Naive thymus-derived CD4-positive, alpha-beta T cell (primary cell): ENCODE results near the gene LHFPL2. TPM values are rescaled to one million over a fixed set of nuclear protein-coding genes. Genes with fewer than 3 reads are reported as not detected.

Source experiments
- ATAC-seq: fragments of 150-1000 bp; cut with Tn5 transposase; 2 replicates; pipeline ENCODE4 v1.10.0; 2021; ENCODE audit warnings: mild to moderate bottlenecking, moderate library complexity
- CTCF ChIA-PET: fragments of 350-600 bp; sonication (Branson Sonifier 250); formaldehyde crosslinking; loops from one replicate; lab custom pipeline; 2021; ENCODE audit warnings: antibody characterized with exemption; lab: Charles Lee
- POLR2A ChIA-PET: fragments of 350-600 bp; sonication (Branson Sonifier 250); formaldehyde crosslinking; loops from one replicate; lab custom pipeline; 2021; ENCODE audit warnings: antibody characterized with exemption, inconsistent platforms; lab: Charles Lee
- DNase-seq, 9 donors: peaks; one replicate each; pipeline versions ENCODE4 v3.0.0 to v3.0.0-alpha.2; 2020 to 2022; ENCODE audit warnings: mixed read lengths in 1 of 9
- H3K27ac ChIP-seq: one replicate; pipeline ENCODE4 v1.7.0; 2013; ENCODE audit warnings: mild to moderate bottlenecking, low read depth, low read length, moderate library complexity
- H3K27me3 ChIP-seq, 2 donors: one replicate each; pipeline ENCODE4 v1.7.0; 2013; ENCODE audit warnings: low read length in 2 of 2, mild to moderate bottlenecking in 2 of 2, moderate library complexity in 2 of 2; ENCODE audit not compliant: control insufficient read depth in 2 of 2, insufficient read depth in 2 of 2
- H3K36me3 ChIP-seq, 3 experiments: 1 replicate in 2 of 3; 2 replicates in 1 of 3; pipeline ENCODE4 v1.7.0; 2013; ENCODE audit warnings: low read length in 3 of 3, mild to moderate bottlenecking in 3 of 3, moderate library complexity in 1 of 3; ENCODE audit not compliant: insufficient read depth in 3 of 3, control insufficient read depth in 2 of 3
- H3K4me1 ChIP-seq, 2 donors: one replicate each; pipeline ENCODE4 v1.7.0; 2013; ENCODE audit warnings: low read length in 2 of 2, mild to moderate bottlenecking in 2 of 2, moderate library complexity in 1 of 2; ENCODE audit not compliant: control insufficient read depth in 2 of 2, insufficient read depth in 2 of 2
- H3K4me3 ChIP-seq: 2 replicates; pipeline ENCODE4 v1.7.0; 2013; ENCODE audit warnings: mild to moderate bottlenecking, low read length
- H3K9me3 ChIP-seq, 3 experiments: 1 replicate in 2 of 3; 2 replicates in 1 of 3; pipeline ENCODE4 v1.7.0; 2013; ENCODE audit warnings: low read length in 3 of 3; ENCODE audit not compliant: control insufficient read depth in 2 of 3
- H3K27ac Mint-ChIP-seq, 9 donors: one replicate each; pipeline ENCODE4 v1.8.0; 2020 to 2022; ENCODE audit warnings: mixed read lengths in 9 of 9, mild to moderate bottlenecking in 8 of 9, moderate library complexity in 5 of 9, inconsistent platforms in 2 of 9
- H3K27me3 Mint-ChIP-seq, 5 donors: one replicate each; pipeline ENCODE4 v1.8.0; 2021 to 2022; ENCODE audit warnings: mixed read lengths in 5 of 5, mild to moderate bottlenecking in 1 of 5
- H3K36me3 Mint-ChIP-seq, 5 donors: one replicate each; pipeline ENCODE4 v1.8.0; 2020 to 2022; ENCODE audit warnings: mixed read lengths in 5 of 5, mild to moderate bottlenecking in 3 of 5, inconsistent platforms in 1 of 5
- H3K4me1 Mint-ChIP-seq, 7 donors: one replicate each; pipeline ENCODE4 v1.8.0; 2020 to 2022; ENCODE audit warnings: mixed read lengths in 7 of 7, mild to moderate bottlenecking in 3 of 7, inconsistent platforms in 1 of 7
- H3K4me3 Mint-ChIP-seq, 10 donors: one replicate each; pipeline ENCODE4 v1.8.0; 2020 to 2022; ENCODE audit warnings: mild to moderate bottlenecking in 10 of 10, mixed read lengths in 10 of 10, moderate library complexity in 6 of 10, inconsistent platforms in 2 of 10
- H3K9me3 Mint-ChIP-seq, 11 donors: one replicate each; pipeline ENCODE4 v1.8.0; 2020 to 2022; ENCODE audit warnings: mixed read lengths in 11 of 11, mild to moderate bottlenecking in 4 of 11, inconsistent platforms in 1 of 11, moderate library complexity in 1 of 11
- intact Hi-C, 2 donors: fragments of 100-400 bp; cut with micrococcal nuclease; formaldehyde crosslinking; loops; one replicate each; pipeline ENCODE4 v1.15.1; 2023
- polyA plus RNA-seq, 2 donors: library from polyadenylated mRNA; unstranded; fragments of 300-500 nt; fragmentation: Illumina TruSeq; gene quantifications; one replicate each; pipeline ENCODE4 v1.2.3, GENCODE V29; 2021
- total RNA-seq, 6 experiments: library from RNA in 5 of 6; stranded (reverse) in 5 of 6; gene quantifications; 1 replicate in 5 of 6; 2 replicates in 1 of 6; pipeline ENCODE4 v1.2.3 and lab custom pipeline; 2021 to 2026

LHFPL2 gene
- total and polyA plus RNA-seq, 7 experiments from 2014 or later: 0.37 to 2.9 (median 1.3) TPM; not detected in 1

GRCh38 chr5:78588507-78588906 lies 60.1 kb downstream of the LHFPL2 start:
- Mint-ChIP-seq H3K4me1 (no peaks in the 10 kb centered on the region), H3K4me3 (no peak overlapping the region), H3K27me3 (peaks cover 0 to 28% (median 11%) of the 10 kb centered on the region in 5 donors), H3K36me3 (peaks cover 0 to 5% (median 0%) of the 10 kb centered on the region in 5 donors), H3K27ac (no peak overlapping the region), H3K9me3 (peaks cover 0 to 12% (median 3%) of the 10 kb centered on the region in 11 donors)
- Histone ChIP-seq H3K4me1 (no peaks in the 10 kb centered on the region), H3K9me3 (no peaks in the 10 kb centered on the region), H3K27ac (no peak overlapping the region), H3K4me3 (no peak overlapping the region), H3K36me3 (no peaks in the 10 kb centered on the region), H3K27me3 (peaks cover 0 to 3% of the 10 kb centered on the region in 2 donors)
- ChIA-PET CTCF (no interaction called here), POLR2A (no interaction called here)
- intact Hi-C loops: no loop called here
- ATAC-seq (no peak), DNase-seq (no peak)

GRCh38 chr5:78587775-78588291 lies 60.7 kb downstream of the LHFPL2 start:
- ChIA-PET CTCF (no interaction called here), POLR2A (no interaction called here)
- no peak for ATAC-seq
- Histone ChIP-seq H3K27ac (no peak overlapping the region), H3K9me3 (no peaks in the 10 kb centered on the region), H3K4me1 (no peaks in the 10 kb centered on the region), H3K36me3 (no peaks in the 10 kb centered on the region), H3K4me3 (no peak overlapping the region), H3K27me3 (peaks cover 0 to 3% of the 10 kb centered on the region in 2 donors)
- no peak for DNase-seq
- no peak overlapping the region for H3K4me3 Mint-ChIP-seq
- H3K36me3 Mint-ChIP-seq: peaks cover 0 to 5% (median 0%) of the 10 kb centered on the region in 5 donors
- no peak overlapping the region for H3K27ac Mint-ChIP-seq
- peaks cover 0 to 21% (median 11%) of the 10 kb centered on the region in 5 donors for H3K27me3 Mint-ChIP-seq
- no peaks in the 10 kb centered on the region for H3K4me1 Mint-ChIP-seq
- H3K9me3 Mint-ChIP-seq: peaks cover 0 to 14% (median 3%) of the 10 kb centered on the region in 11 donors
- intact Hi-C loops: no loop called here

- CTCF ChIA-PET: no interaction called here
- Mint-ChIP-seq H3K36me3 (peaks cover 0 to 5% (median 0%) of the 10 kb centered on the region in 5 donors), H3K9me3 (peaks cover 0 to 14% (median 3%) of the 10 kb centered on the region in 11 donors), H3K27me3 (peaks cover 0 to 21% (median 11%) of the 10 kb centered on the region in 5 donors), H3K4me3 (no peak overlapping the region), H3K27ac (no peak overlapping the region), H3K4me1 (no peaks in the 10 kb centered on the region)
- ATAC-seq (no peak), DNase-seq (no peak)
- Histone ChIP-seq H3K9me3 (no peaks in the 10 kb centered on the region), H3K36me3 (no peaks in the 10 kb centered on the region), H3K4me1 (no peaks in the 10 kb centered on the region), H3K4me3 (no peak overlapping the region), H3K27ac (no peak overlapping the region), H3K27me3 (peaks cover 0 to 3% of the 10 kb centered on the region in 2 donors)
- intact Hi-C loops: no loop called here
- POLR2A ChIA-PET: no interaction called here
Measured at GRCh38 chr5:78587081-78587774, 61.3 kb downstream of the LHFPL2 start.

- peaks cover 0 to 18% (median 4%) of the 10 kb centered on the region in 11 donors for H3K9me3 Mint-ChIP-seq
- H3K27me3 ChIP-seq: peaks cover 0 to 3% of the 10 kb centered on the region in 2 donors
- peak; percentile 53 for ATAC-seq
Measured at GRCh38 chr5:78586251-78586650, 62.3 kb downstream of the LHFPL2 start.

GRCh38 chr5:78578015-78578414 lies 70.6 kb downstream of the LHFPL2 start:
- no peak overlapping the region for H3K4me3 Mint-ChIP-seq
- ChIA-PET POLR2A (no interaction called here), CTCF (no interaction called here)
- peaks cover 0 to 8% (median 0%) of the 10 kb centered on the region in 11 donors for H3K9me3 Mint-ChIP-seq
- no peaks in the 10 kb centered on the region for H3K4me1 ChIP-seq
- no peak for DNase-seq
- ATAC-seq: no peak
- no peaks in the 10 kb centered on the region for H3K9me3 ChIP-seq
- no peaks in the 10 kb centered on the region for H3K27me3 ChIP-seq
- intact Hi-C loops: no loop called here
- H3K27me3 Mint-ChIP-seq: peaks cover 0 to 4% (median 0%) of the 10 kb centered on the region in 5 donors
- no peak overlapping the region for H3K27ac Mint-ChIP-seq
- H3K27ac ChIP-seq: no peak overlapping the region
- no peaks in the 10 kb centered on the region for H3K36me3 Mint-ChIP-seq
- H3K36me3 ChIP-seq: no peaks in the 10 kb centered on the region
- H3K4me3 ChIP-seq: no peak overlapping the region
- H3K4me1 Mint-ChIP-seq: no peaks in the 10 kb centered on the region

More at GRCh38 chr5:78586251-78586650, 62.3 kb downstream of the LHFPL2 start:
- Mint-ChIP-seq H3K36me3 (peaks cover 0 to 5% (median 0%) of the 10 kb centered on the region in 5 donors), H3K4me1 (no peaks in the 10 kb centered on the region), H3K27ac (no peak overlapping the region), H3K4me3 (no peak overlapping the region), H3K27me3 (peaks cover 0 to 16% (median 4%) of the 10 kb centered on the region in 5 donors)
- no peak overlapping the region for H3K27ac ChIP-seq
- intact Hi-C loops: no loop called here
- no peak for DNase-seq
- H3K4me1 ChIP-seq: no peaks in the 10 kb centered on the region
- H3K36me3 ChIP-seq: no peaks in the 10 kb centered on the region
- H3K9me3 ChIP-seq: no peaks in the 10 kb centered on the region
- ChIA-PET CTCF (no interaction called here), POLR2A (no interaction called here)
- no peak overlapping the region for H3K4me3 ChIP-seq

GRCh38 chr5:78577071-78577807 lies 71.3 kb downstream of the LHFPL2 start:
- no peaks in the 10 kb centered on the region for H3K36me3 ChIP-seq
- no peak overlapping the region for H3K27ac ChIP-seq
- no peaks in the 10 kb centered on the region for H3K27me3 ChIP-seq
- no peak overlapping the region for H3K4me3 ChIP-seq
- DNase-seq (no peak), ATAC-seq (no peak)
- POLR2A ChIA-PET: no interaction called here
- no peaks in the 10 kb centered on the region for H3K4me1 ChIP-seq
- CTCF ChIA-PET: interaction anchor here (0.6 kb wide), 1 partner anchor 330 kb away, joined by 4 read pairs; no protein-coding TSS in a partner anchor
- H3K9me3 Mint-ChIP-seq: peaks cover 0 to 7% (median 0%) of the 10 kb centered on the region in 11 donors
- no peaks in the 10 kb centered on the region for H3K9me3 ChIP-seq
- peaks cover 0 to 4% (median 0%) of the 10 kb centered on the region in 5 donors for H3K27me3 Mint-ChIP-seq
- intact Hi-C loops: no loop called here
- no peak overlapping the region for H3K27ac Mint-ChIP-seq
- H3K4me3 Mint-ChIP-seq: no peak overlapping the region
- no peaks in the 10 kb centered on the region for H3K4me1 Mint-ChIP-seq
- H3K36me3 Mint-ChIP-seq: no peaks in the 10 kb centered on the region
